GM12878 (cell line): ENCODE data around the gene GTF2B. TPM values are rescaled to one million over a fixed set of nuclear protein-coding genes. Genes with fewer than 3 reads are reported as not detected.

ENCODE experiments used
- ATAC-seq: fragments of 200-7000 bp; cut with Tn5 transposase; 3 replicates; pipeline ENCODE4 v1.9.1; 2020; ENCODE audit warnings: mild to moderate bottlenecking, moderate library complexity
- BruUV-seq: library from RNA; stranded (reverse); fragments of 400-500 nt; replicated peaks from 2 replicates; lab custom pipeline; 2021; lab: Mats Ljungman, UMichigan
- CTCF ChIA-PET: fragments of 300-600 bp; sonication (Branson Sonifier 250); formaldehyde crosslinking; extraction: SDS; loops from one replicate; lab custom pipeline; 2021; ENCODE audit warnings: inconsistent platforms; lab: Yijun Ruan, JAX
- POLR2A ChIA-PET: fragments of 350-600 bp; formaldehyde crosslinking; extraction: SDS; loops from one replicate; lab custom pipeline; 2021; ENCODE audit warnings: inconsistent platforms; lab: Charles Lee
- RAD21 ChIA-PET: fragments of 300-600 bp; sonication (Branson Sonifier 250); formaldehyde crosslinking; loops from one replicate; lab custom pipeline; 2023; ENCODE audit warnings: antibody characterized with exemption; ENCODE audit not compliant: unreplicated experiment; lab: Charles Lee
- SMC1A ChIA-PET: fragments of 300-600 bp; sonication (Branson Sonifier 250); formaldehyde crosslinking; loops from one replicate; lab custom pipeline; 2023; ENCODE audit not compliant: unreplicated experiment, uncharacterized antibody; lab: Charles Lee
- DNase-seq: peaks from one replicate; pipeline ENCODE4 v3.0.0-alpha.2; 2011; ENCODE audit warnings: low read depth, low spot score
- FAIRE-seq: peaks from 3 replicates; lab custom pipeline; 2011; peaks lifted over from hg19 to GRCh38; lab: Jason Lieb, UNC
- H2AFZ ChIP-seq: 2 replicates; pipeline ENCODE4 v1.6.0; 2011; ENCODE audit warnings: low read depth, low read length, control low read depth; ENCODE audit not compliant: control insufficient read depth
- H3K27ac ChIP-seq: 2 replicates; pipeline ENCODE4 v1.5.1; 2011; ENCODE audit warnings: control low read depth; ENCODE audit not compliant: control insufficient read depth, insufficient read depth
- H3K27me3 ChIP-seq, 2 experiments: replicated peaks in 1 of 2; 2 replicates each; pipeline versions ENCODE4 v1.6.0 to v1.6.1; 2011; ENCODE audit warnings: low read length in 1 of 2; ENCODE audit not compliant: control insufficient read depth in 2 of 2, insufficient read depth in 2 of 2
- H3K36me3 ChIP-seq, 2 experiments: 2 replicates each; pipeline ENCODE4 v1.5.1; 2011; ENCODE audit warnings: low read length in 1 of 2; ENCODE audit not compliant: control insufficient read depth in 2 of 2, insufficient read depth in 2 of 2
- H3K4me1 ChIP-seq: 2 replicates; pipeline ENCODE4 v1.6.1; 2011; ENCODE audit warnings: mild to moderate bottlenecking, low read length, moderate library complexity, mixed read lengths; ENCODE audit not compliant: control insufficient read depth, insufficient read depth
- H3K4me2 ChIP-seq: 2 replicates; pipeline ENCODE4 v1.6.0; 2011; ENCODE audit warnings: control low read depth; ENCODE audit not compliant: control insufficient read depth, insufficient read depth
- H3K4me3 ChIP-seq: fragments of 200-600 bp; sonication (generic); 2 replicates; pipeline ENCODE4 v1.5.1; 2016
- H3K79me2 ChIP-seq: 2 replicates; pipeline ENCODE4 v1.6.0; 2011; ENCODE audit warnings: low read length; ENCODE audit not compliant: control insufficient read depth, insufficient read depth
- H3K9ac ChIP-seq: 2 replicates; pipeline ENCODE4 v1.8.0; 2011; ENCODE audit warnings: low read length, control low read depth, mixed read lengths; ENCODE audit not compliant: control insufficient read depth, insufficient read depth
- H3K9me3 ChIP-seq: replicated peaks from 3 replicates; pipeline ENCODE4 v1.5.1; 2011; ENCODE audit warnings: mild to moderate bottlenecking, low read length; ENCODE audit not compliant: control insufficient read depth, insufficient read depth
- H4K20me1 ChIP-seq: 2 replicates; pipeline ENCODE4 v1.6.0; 2011; ENCODE audit not compliant: control insufficient read depth, insufficient read depth
- MEF2A ChIP-seq: IDR thresholded peaks from 2 replicates; pipeline ENCODE4 v1.6.1; 2011; ENCODE audit warnings: low read depth, mild to moderate bottlenecking, low read length, moderate library complexity; ENCODE audit not compliant: insufficient read depth
- NFYA ChIP-seq: IDR thresholded peaks from 2 replicates; pipeline ENCODE4 v1.6.1; 2011; ENCODE audit warnings: low read depth, mild to moderate bottlenecking, low read length, improper control_type of control experiment, borderline replicate concordance
- SMARCA5 ChIP-seq: fragments of 450-650 bp; IDR thresholded peaks from 2 replicates; pipeline ENCODE4 v1.6.1; 2017; ENCODE audit warnings: mild to moderate bottlenecking
- TARDBP ChIP-seq: IDR thresholded peaks from 2 replicates; pipeline ENCODE4 v1.6.1; 2016; ENCODE audit warnings: borderline replicate concordance
- ZNF207 ChIP-seq: fragments of 450-650 bp; IDR thresholded peaks from 2 replicates; pipeline ENCODE4 v1.6.1; 2014; ENCODE audit warnings: antibody characterized with exemption, mild to moderate bottlenecking, borderline replicate concordance
- WGBS: methylation state at CpG from one replicate; pipeline ENCODE4 v1.1.6; 2016; ENCODE audit warnings: low lambda C conversion rate; ENCODE audit not compliant: insufficient replicate concordance, insufficient coverage; ENCODE audit errors: missing lambda C conversion rate; 5-methylcytosine and 5-hydroxymethylcytosine counted together
- in situ Hi-C: fragments of 300-500 bp; cut with MboI; formaldehyde crosslinking; loops from 9 replicates; pipeline ENCODE4 v1.14.3; 2018; ENCODE audit warnings: mixed read lengths
- intact Hi-C: fragments of 100-400 bp; cut with micrococcal nuclease; formaldehyde crosslinking; loops from one replicate; pipeline ENCODE4 v1.14.2; 2022; ENCODE audit not compliant: unreplicated experiment
- polyA plus RNA-seq, 11 experiments: library from polyadenylated mRNA; depleted of rRNA in 4 of 11; unstranded in 6 of 11; stranded (reverse) in 5 of 11; fragments of >200 nt; fragmentation: Nextera tagmentation in 4 of 11; fragmentation: Illumina TruSeq in 1 of 11; extraction: Ambion mirVana in 4 of 11; extraction: Trizol in 1 of 11; gene quantifications; 1 replicate in 1 of 11; 2 replicates in 10 of 11; pipeline versions ENCODE4 v1.2.1 to v1.2.3, GENCODE V29; 2011 to 2016; ENCODE audit warnings: inconsistent platforms in 2 of 11, missing spikeins in 2 of 11, low read depth in 1 of 11
- total RNA-seq, 4 experiments: library from RNA; depleted of rRNA in 3 of 4; stranded (reverse); fragments of >200 nt in 3 of 4; fragmentation: Illumina TruSeq in 1 of 4; extraction: Trizol in 1 of 4; gene quantifications; 2 replicates each; pipeline versions ENCODE4 v1.2.1 to v1.2.3, GENCODE V29; 2013 to 2021
- TF ChIP-seq, protein P1 (sequence below), 3 experiments: IDR thresholded peaks in 2 of 3; conservative IDR thresholded peaks in 1 of 3; 2 replicates each; pipeline ENCODE4 v1.5.1; 2011; ENCODE audit warnings: low read depth in 3 of 3, low read length in 3 of 3, mild to moderate bottlenecking in 3 of 3, control low read depth in 2 of 3, moderate library complexity in 2 of 3, inconsistent platforms in 1 of 3, mixed read lengths in 1 of 3; ENCODE audit not compliant: control insufficient read depth in 2 of 3, insufficient read depth in 1 of 3; ENCODE audit errors: extremely low read depth in 1 of 3
- TF ChIP-seq, protein P2 (sequence below): fragments of 450-650 bp; IDR thresholded peaks from 2 replicates; pipeline ENCODE4 v1.6.1; 2017; ENCODE audit warnings: mild to moderate bottlenecking, moderate library complexity
- TF ChIP-seq, protein P3 (sequence below): IDR thresholded peaks from 2 replicates; pipeline ENCODE4 v1.6.1; 2012; ENCODE audit warnings: low read length, inconsistent platforms
- TF ChIP-seq, protein P4 (sequence below): IDR thresholded peaks from 2 replicates; pipeline ENCODE4 v1.6.1; 2011; ENCODE audit warnings: borderline replicate concordance, low read depth, mild to moderate bottlenecking, moderate library complexity, mixed read lengths, low read length; ENCODE audit not compliant: insufficient read depth; ENCODE audit errors: extremely low read length
- TF ChIP-seq, protein P5 (sequence below): IDR thresholded peaks from 2 replicates; pipeline ENCODE4 v1.6.1; 2011; ENCODE audit warnings: low read depth, low read length, improper control_type of control experiment, borderline replicate concordance

Gene GTF2B
- total and polyA plus RNA-seq, 10 of the 15 experiments (the other 5 are each of a cell fraction or from before 2014, with no cell fraction given), result 27.9 to 79.7 (median 59.5) TPM

DNA sequence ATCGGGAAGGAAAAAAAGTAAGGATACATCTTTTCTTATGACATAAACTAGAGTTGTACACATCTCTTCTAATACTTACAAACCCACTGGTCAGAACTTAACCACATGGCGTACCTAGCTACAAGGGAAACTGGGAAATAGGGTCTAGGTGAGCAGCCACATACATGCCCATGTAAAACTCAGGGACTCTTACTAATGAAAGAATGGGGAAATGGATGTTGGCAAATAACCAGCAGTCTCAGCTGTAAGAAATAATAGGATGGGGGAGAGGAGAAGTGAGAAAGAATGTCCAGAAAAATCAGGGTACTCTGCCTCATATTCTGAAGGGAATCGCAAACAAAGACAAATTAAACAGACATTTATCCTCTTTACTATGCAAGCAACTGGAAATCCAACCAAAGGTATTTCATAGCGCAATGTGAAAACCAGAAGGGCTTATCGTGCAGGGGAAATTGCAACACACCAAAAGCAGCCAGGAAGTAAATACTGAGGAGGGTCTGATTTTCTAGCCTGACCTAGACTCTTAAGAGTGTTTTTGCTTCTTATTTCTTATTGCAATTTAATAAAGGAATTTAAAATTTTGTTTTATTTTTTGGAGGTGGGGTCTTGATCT is 17.5 kb downstream of the GTF2B start:
- H3K27me3 ChIP-seq, result no peaks in the 10 kb centered on the region
- no TSS peak for BruUV-seq
- no peaks in the 10 kb centered on the region; the same call in 2 of the 3 replicates for H3K9me3 ChIP-seq
- intact Hi-C loops, result no loop called here
- in situ Hi-C loops, result loop anchor here (25.0 kb wide), 1 partner anchor 687 kb away; no protein-coding TSS in a partner anchor
- no peak overlapping the region for H3K4me3 ChIP-seq
- RAD21 ChIA-PET, result interaction anchor here (6.1 kb wide), 1 partner anchor 217 kb away, joined by 80 read pairs; no protein-coding TSS in a partner anchor
- no peak for ATAC-seq
- peaks cover 17% of the 10 kb centered on the region for H3K79me2 ChIP-seq
- no peak for DNase-seq
- CTCF ChIA-PET, result interaction anchor here (0.6 to 9.4 kb wide), 3 partner anchors 9 to 220 kb away, joined by 3 to 293 read pairs (median 4); no protein-coding TSS in a partner anchor
- H2AFZ ChIP-seq, result no peak overlapping the region
- POLR2A ChIA-PET, result interaction anchor here (0.6 to 1.1 kb wide), 3 partner anchors 9 to 89 kb away, joined by 3 to 7 read pairs (median 4); no protein-coding TSS in a partner anchor
- WGBS, result 80% methylated on average over 5 of the region's 5 CpGs
- no peak overlapping the region for H3K27ac ChIP-seq
- no peak overlapping the region for H3K9ac ChIP-seq
- H3K4me2 ChIP-seq, result no peak overlapping the region
- no peak for FAIRE-seq
- no peaks in the 10 kb centered on the region for H4K20me1 ChIP-seq
- SMC1A ChIA-PET, result interaction anchor here (0.6 to 8.5 kb wide), 4 partner anchors 83 to 227 kb away, joined by 3 to 132 read pairs (median 3); no protein-coding TSS in a partner anchor
- H3K4me1 ChIP-seq, result no peaks in the 10 kb centered on the region; the same call in 1 of the 2 replicates
- peaks cover 0 to 11% of the 10 kb centered on the region in 2 experiments; a peak in 2 of 4 replicates for H3K36me3 ChIP-seq
- TF ChIP-seq NFYA (no peak), MEF2A (no peak), ZNF207 (no peak), SMARCA5 (no peak), TARDBP (no peak)
- TF ChIP-seq, protein P1, sequence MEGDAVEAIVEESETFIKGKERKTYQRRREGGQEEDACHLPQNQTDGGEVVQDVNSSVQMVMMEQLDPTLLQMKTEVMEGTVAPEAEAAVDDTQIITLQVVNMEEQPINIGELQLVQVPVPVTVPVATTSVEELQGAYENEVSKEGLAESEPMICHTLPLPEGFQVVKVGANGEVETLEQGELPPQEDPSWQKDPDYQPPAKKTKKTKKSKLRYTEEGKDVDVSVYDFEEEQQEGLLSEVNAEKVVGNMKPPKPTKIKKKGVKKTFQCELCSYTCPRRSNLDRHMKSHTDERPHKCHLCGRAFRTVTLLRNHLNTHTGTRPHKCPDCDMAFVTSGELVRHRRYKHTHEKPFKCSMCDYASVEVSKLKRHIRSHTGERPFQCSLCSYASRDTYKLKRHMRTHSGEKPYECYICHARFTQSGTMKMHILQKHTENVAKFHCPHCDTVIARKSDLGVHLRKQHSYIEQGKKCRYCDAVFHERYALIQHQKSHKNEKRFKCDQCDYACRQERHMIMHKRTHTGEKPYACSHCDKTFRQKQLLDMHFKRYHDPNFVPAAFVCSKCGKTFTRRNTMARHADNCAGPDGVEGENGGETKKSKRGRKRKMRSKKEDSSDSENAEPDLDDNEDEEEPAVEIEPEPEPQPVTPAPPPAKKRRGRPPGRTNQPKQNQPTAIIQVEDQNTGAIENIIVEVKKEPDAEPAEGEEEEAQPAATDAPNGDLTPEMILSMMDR (IDR thresholded peaks at IDR 0.05 in 2 of 3, conservative IDR thresholded peaks at IDR 0.05 in 1 of 3; ENCODE audit: control insufficient read depth in 2 of 3, extremely low read depth in 1 of 3, insufficient read depth in 1 of 3, low read depth in 3 of 3, low read length in 3 of 3), result no peak
- TF ChIP-seq, protein P2, sequence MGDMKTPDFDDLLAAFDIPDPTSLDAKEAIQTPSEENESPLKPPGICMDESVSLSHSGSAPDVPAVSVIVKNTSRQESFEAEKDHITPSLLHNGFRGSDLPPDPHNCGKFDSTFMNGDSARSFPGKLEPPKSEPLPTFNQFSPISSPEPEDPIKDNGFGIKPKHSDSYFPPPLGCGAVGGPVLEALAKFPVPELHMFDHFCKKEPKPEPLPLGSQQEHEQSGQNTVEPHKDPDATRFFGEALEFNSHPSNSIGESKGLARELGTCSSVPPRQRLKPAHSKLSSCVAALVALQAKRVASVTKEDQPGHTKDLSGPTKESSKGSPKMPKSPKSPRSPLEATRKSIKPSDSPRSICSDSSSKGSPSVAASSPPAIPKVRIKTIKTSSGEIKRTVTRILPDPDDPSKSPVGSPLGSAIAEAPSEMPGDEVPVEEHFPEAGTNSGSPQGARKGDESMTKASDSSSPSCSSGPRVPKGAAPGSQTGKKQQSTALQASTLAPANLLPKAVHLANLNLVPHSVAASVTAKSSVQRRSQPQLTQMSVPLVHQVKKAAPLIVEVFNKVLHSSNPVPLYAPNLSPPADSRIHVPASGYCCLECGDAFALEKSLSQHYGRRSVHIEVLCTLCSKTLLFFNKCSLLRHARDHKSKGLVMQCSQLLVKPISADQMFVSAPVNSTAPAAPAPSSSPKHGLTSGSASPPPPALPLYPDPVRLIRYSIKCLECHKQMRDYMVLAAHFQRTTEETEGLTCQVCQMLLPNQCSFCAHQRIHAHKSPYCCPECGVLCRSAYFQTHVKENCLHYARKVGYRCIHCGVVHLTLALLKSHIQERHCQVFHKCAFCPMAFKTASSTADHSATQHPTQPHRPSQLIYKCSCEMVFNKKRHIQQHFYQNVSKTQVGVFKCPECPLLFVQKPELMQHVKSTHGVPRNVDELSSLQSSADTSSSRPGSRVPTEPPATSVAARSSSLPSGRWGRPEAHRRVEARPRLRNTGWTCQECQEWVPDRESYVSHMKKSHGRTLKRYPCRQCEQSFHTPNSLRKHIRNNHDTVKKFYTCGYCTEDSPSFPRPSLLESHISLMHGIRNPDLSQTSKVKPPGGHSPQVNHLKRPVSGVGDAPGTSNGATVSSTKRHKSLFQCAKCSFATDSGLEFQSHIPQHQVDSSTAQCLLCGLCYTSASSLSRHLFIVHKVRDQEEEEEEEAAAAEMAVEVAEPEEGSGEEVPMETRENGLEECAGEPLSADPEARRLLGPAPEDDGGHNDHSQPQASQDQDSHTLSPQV, result no peak
- TF ChIP-seq, protein P3, sequence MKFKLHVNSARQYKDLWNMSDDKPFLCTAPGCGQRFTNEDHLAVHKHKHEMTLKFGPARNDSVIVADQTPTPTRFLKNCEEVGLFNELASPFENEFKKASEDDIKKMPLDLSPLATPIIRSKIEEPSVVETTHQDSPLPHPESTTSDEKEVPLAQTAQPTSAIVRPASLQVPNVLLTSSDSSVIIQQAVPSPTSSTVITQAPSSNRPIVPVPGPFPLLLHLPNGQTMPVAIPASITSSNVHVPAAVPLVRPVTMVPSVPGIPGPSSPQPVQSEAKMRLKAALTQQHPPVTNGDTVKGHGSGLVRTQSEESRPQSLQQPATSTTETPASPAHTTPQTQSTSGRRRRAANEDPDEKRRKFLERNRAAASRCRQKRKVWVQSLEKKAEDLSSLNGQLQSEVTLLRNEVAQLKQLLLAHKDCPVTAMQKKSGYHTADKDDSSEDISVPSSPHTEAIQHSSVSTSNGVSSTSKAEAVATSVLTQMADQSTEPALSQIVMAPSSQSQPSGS, result no peak
- TF ChIP-seq, protein P4, sequence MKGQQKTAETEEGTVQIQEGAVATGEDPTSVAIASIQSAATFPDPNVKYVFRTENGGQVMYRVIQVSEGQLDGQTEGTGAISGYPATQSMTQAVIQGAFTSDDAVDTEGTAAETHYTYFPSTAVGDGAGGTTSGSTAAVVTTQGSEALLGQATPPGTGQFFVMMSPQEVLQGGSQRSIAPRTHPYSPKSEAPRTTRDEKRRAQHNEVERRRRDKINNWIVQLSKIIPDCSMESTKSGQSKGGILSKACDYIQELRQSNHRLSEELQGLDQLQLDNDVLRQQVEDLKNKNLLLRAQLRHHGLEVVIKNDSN, result no peak
- TF ChIP-seq, protein P5, sequence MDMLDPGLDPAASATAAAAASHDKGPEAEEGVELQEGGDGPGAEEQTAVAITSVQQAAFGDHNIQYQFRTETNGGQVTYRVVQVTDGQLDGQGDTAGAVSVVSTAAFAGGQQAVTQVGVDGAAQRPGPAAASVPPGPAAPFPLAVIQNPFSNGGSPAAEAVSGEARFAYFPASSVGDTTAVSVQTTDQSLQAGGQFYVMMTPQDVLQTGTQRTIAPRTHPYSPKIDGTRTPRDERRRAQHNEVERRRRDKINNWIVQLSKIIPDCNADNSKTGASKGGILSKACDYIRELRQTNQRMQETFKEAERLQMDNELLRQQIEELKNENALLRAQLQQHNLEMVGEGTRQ, result no peak
